ENCODE measurements around the gene TMEM14B. TPM values are rescaled to one million over a fixed set of nuclear protein-coding genes. Genes with fewer than 3 reads are reported as not detected.

TMEM14B gene
- total RNA-seq, 1 experiment from 2014 or later, result 82.9 TPM

GRCh38 chr6:10791673-10792072 lies 44.1 kb downstream of the TMEM14B start:
- Mint-ChIP-seq H3K9me3 (no peaks in the 10 kb centered on the region), H3K4me1 (no peaks in the 10 kb centered on the region), H3K36me3 (peaks cover 3% of the 10 kb centered on the region; the same call in 1 of the 2 replicates), H3K4me3 (no peak overlapping the region), H3K27ac (no peak overlapping the region), H3K27me3 (ENCODE audit: low read depth) (no peaks in the 10 kb centered on the region)
- TF ChIP-seq MAX (CRISPR knock-in tag; IDR thresholded peaks at IDR 0.05), result no peak
- TF ChIP-seq HMGA2 (CRISPR knock-in tag; IDR thresholded peaks at IDR 0.05), result no peak
- no peak for TF ChIP-seq AFF4 (CRISPR knock-in tag; IDR thresholded peaks at IDR 0.05; ENCODE audit: borderline replicate concordance)
- no peak for TF ChIP-seq ZNF138 (CRISPR knock-in tag; conservative IDR thresholded peaks at IDR 0.05)
- no peak for TF ChIP-seq SOX15 (CRISPR knock-in tag; IDR thresholded peaks at IDR 0.05)
- TF ChIP-seq MXD4 (CRISPR knock-in tag; IDR thresholded peaks at IDR 0.05; ENCODE audit: borderline replicate concordance), result no peak
- TF ChIP-seq ERG (CRISPR knock-in tag; IDR thresholded peaks at IDR 0.05), result no peak
- no peak for TF ChIP-seq ZNF121 (CRISPR knock-in tag; IDR thresholded peaks at IDR 0.05)
- TF ChIP-seq TP53 (CRISPR knock-in tag; IDR thresholded peaks at IDR 0.05), result no peak
- no peak for TF ChIP-seq KAT7 (CRISPR knock-in tag; IDR thresholded peaks at IDR 0.05; ENCODE audit: borderline replicate concordance)
- no peak for TF ChIP-seq CBFB (CRISPR knock-in tag; IDR thresholded peaks at IDR 0.05; ENCODE audit: low read depth)
- ChIA-PET CTCF (no interaction called here), POLR2A (no interaction called here)
- no peak for DNase-seq (ENCODE audit: low spot score)
- ATAC-seq, result no peak

GRCh38 chr6:10792101-10792500 lies 44.5 kb downstream of the TMEM14B start:
- H3K36me3 Mint-ChIP-seq, result peaks cover 2% of the 10 kb centered on the region; the same call in 1 of the 2 replicates
- CTCF ChIA-PET, result interaction anchor here (1.0 kb wide), 1 partner anchor 327 kb away, joined by 3 read pairs; no protein-coding TSS in a partner anchor
- POLR2A ChIA-PET, result no interaction called here
- DNase-seq (ENCODE audit: low spot score) (no peak), ATAC-seq (no peak)
- H3K27me3 Mint-ChIP-seq (ENCODE audit: low read depth), result no peaks in the 10 kb centered on the region
- no peak overlapping the region for H3K4me3 Mint-ChIP-seq
- TF ChIP-seq FOXP1 (CRISPR knock-in tag; IDR thresholded peaks at IDR 0.05; ENCODE audit: borderline replicate concordance) (no peak), ZNF671 (CRISPR knock-in tag; IDR thresholded peaks at IDR 0.05) (no peak), MYBL2 (CRISPR knock-in tag; IDR thresholded peaks at IDR 0.05) (no peak), EMX1 (CRISPR knock-in tag; IDR thresholded peaks at IDR 0.05) (no peak), GTF2I (CRISPR knock-in tag; conservative IDR thresholded peaks at IDR 0.05) (no peak), NR1H2 (CRISPR knock-in tag; IDR thresholded peaks at IDR 0.05) (no peak), ZNF532 (CRISPR knock-in tag; IDR thresholded peaks at IDR 0.05; ENCODE audit: borderline replicate concordance) (no peak), SP1 (CRISPR knock-in tag; conservative IDR thresholded peaks at IDR 0.05) (no peak), IRF1 (CRISPR knock-in tag; IDR thresholded peaks at IDR 0.05) (no peak), FOXP4 (CRISPR knock-in tag; IDR thresholded peaks at IDR 0.05) (no peak), RORB (CRISPR knock-in tag; IDR thresholded peaks at IDR 0.05) (no peak)
- no peak overlapping the region for H3K27ac Mint-ChIP-seq
- H3K9me3 Mint-ChIP-seq, result no peaks in the 10 kb centered on the region
- no peaks in the 10 kb centered on the region for H3K4me1 Mint-ChIP-seq
